GM19452 (cell line): ENCODE results near the gene PPP3CA.
A peak's percentile ranks its signal among the peaks of the same experiment; 100 is the strongest.

Source experiments
- ATAC-seq: cut with Tn5 transposase; IDR thresholded peaks from one replicate; pipeline ENCODE4 v1.9.1; 2021; ENCODE audit not compliant: unreplicated experiment

The PPP3CA gene

DNA sequence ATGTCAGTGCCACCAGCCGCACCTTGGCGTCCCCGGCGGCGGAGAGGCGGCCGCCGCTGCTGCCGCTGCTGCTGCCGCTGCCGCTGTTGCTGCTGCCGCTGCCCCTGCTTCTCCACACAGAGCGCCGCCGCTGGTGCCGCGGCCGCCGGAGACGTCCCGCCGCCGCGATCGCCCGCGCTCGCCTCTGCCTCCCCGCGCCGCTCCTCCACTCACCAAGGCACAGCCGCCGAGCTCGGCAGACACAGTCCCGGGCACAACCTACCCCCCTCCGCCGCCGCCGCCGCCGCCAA is at the start of gene PPP3CA:
Gene PPP3CA, minus strand, starts transcription at position 260 of the 290 bp plus-strand sequence.
- peak; percentile 12 for ATAC-seq

DNA sequence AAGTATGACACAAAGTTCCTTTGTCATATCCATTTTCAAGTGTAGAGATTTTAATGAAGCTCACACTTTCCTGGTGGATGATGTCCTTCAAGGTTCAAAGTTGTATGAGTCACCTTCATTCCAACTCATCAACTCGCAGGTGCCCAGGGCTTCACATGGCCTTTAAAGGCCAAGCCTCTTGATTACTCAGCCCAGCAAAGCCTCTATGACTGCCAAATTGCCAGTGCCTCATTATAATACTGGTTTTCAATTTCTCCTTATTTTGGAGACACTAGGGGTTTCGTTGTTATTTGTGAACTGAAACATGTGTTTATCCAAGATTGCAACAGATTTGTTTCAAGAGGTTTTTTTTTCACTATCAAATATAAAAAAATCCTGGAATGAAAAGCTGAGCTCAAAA is 45.9 kb upstream of the PPP3CA start:
- ATAC-seq: no peak

DNA sequence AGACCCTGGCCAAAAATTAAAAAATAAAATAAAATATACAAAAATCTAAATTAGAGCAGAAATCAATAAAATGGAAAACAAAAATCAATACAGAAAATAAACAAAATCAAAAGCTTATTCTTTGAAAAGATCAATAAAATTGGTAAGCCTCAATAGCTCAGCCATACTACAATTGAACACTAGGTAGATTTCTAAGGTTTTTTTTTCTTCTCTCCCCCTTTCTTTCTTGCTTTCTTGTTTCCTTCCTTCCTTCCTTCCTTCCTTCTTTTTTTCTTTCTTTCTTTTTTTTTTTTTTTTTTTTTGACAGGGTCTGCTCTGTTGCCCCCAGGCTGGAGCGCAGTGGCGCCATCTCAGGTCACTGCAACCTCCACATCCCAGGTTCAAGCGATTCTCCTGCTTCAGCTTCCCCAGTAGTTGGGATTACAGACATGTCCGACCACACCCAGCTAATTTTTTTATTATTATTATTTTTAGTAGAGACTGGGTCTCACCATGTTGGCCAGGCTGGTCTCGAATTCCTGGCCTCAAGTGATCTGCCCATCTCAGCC is 23.4 kb upstream of the PPP3CA start:
- ATAC-seq: no peak

DNA sequence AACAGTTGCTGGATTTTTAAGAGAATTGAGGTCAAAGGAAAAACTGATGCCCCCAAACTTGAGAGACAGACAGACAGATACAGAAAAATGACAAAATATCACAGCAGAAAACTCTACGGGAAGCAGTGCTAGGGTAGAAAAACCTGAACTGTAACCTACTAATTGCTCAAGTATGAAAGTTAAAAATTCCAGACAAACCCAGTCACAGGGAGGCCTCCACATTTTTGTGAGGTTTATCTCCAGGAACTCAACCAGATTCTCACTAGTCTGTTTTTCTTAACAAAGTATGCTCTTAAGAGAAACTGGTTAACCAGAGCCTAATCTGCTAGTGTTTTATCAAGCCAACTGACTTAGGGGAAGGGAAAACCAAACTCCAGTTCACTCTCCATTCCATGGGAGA is 19.9 kb upstream of the PPP3CA start:
- ATAC-seq: no peak

DNA sequence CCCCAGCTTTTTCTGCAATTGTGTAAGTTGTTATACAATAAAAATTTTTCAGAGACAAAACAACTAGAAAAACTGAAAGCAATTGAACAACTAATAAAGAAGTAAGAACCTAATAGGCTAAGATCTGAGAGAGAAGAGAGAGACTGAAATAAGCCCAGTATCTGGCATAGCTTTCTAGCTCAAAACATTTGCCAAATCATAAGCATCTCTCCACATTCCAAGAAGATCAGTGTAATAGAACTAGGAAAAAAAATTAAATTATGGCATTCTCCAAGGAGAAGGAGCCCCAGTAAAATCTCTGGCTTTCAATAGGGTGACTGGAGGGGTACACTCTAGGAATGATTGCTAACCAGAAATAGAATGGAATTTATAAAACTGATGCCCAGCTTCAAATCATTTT is 19.0 kb upstream of the PPP3CA start:
- ATAC-seq: no peak

DNA sequence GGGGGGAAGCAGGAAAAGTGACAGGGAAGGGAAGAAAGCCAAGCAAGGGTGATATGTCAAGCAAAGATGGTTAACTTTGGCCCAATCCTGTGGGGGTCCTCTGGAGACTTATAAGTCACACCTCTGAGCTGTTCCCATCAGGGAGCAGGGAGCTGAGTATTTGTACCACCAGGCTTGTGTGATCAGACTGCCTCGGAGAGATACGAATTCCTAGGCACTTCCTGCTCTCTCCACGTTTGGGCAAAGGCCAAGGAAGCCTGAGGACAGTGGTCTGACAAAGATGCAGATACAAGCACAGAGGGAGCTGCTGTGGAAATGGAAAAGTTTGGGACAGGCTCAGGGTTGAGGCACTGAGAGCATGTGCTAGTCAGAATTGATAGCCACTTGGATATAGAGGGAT is 10.4 kb upstream of the PPP3CA start:
- no peak for ATAC-seq

DNA sequence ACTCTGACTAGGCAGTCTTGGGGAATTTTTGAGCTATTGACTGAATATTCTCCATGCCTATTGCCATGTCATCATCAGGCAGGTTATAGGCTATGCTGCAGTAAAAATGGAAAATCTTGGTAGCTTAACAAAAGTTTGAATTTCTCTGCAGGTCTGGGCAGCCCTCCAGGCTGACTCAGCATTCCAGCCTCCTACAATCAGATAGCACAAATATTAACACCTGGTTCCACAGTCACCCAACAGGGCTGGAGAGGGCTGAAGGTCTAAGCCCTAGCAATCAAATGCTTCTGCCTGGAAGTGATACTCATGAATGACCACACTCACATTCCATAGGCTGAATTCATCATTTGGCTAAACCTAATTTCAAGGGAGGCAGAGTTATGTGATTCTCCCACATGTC is 9.6 kb upstream of the PPP3CA start:
- ATAC-seq: no peak

DNA sequence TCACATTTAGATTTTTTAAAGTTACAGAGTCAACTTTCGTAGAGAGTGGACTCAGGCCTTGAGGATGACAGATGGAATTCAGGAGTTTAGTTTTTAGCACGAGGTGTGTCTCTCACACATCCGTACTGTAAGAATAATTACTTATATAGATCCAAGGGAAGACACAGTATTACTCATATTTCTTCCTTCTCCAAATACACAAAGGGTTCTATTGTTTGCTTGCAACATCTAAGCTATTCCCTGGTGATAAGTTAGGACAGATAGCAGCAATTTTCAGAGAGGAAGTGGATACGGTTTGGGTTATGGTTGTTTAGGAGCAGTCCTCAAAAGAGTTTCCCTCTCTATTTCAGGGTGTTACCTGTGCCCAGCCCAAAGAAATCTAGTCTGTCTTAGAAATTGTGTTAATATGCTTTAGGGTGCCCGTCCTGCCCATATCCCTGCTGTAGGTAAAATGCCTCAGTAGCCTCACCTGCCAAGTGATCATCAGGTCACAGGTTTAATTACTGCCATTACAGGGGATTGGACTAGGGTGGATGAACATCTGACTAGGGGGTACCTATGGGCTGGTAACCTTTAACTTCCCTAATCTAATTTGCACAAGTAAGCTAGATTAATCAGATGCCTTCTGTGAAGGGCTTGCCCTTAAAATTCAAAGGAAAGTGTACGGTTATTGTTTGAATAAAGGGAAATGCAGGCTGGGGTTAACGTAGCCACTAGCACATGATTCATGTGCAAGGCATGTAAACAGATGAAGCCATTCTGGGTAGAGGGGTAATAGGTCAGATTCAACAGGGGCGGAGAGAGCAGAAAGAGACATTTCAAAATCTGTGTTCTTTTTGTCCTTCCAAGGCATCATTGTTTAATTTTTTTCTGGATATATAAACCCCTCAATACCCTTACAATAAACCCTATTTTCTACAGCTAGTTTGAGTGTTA is 8.7 kb upstream of the PPP3CA start:
- no peak for ATAC-seq

DNA sequence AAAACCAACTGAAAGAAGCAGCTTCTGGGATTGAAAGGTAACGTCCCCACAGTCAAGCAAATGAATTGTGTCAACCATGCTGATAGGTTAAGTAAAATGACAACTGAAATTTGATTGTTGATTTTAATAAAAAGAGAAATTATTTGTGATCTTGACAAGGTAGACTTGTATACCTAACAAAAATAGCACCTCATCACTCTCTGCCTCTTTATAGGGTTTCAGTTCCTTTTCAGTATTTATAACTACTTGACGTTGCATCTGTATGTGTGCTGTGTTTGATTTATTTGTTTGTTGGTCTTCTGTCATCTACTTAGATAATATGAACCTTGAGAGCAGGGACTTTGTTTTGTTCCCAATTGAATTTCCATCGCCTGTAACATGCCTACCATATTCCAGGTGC is 7.9 kb upstream of the PPP3CA start:
- peak; percentile 96 for ATAC-seq

DNA sequence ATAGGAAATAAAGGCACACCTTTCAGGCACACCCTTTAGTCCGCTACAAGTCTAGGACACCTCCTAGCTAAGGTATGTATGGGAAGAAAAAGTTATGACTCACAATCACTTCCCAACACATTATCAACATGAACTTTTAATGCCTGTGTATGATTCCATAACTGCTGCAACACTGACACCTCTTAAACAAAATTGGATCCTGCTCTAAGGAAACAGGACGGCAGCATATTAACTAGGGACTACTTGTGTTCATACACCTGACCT is 2.4 kb upstream of the PPP3CA start:
- ATAC-seq: no peak

DNA sequence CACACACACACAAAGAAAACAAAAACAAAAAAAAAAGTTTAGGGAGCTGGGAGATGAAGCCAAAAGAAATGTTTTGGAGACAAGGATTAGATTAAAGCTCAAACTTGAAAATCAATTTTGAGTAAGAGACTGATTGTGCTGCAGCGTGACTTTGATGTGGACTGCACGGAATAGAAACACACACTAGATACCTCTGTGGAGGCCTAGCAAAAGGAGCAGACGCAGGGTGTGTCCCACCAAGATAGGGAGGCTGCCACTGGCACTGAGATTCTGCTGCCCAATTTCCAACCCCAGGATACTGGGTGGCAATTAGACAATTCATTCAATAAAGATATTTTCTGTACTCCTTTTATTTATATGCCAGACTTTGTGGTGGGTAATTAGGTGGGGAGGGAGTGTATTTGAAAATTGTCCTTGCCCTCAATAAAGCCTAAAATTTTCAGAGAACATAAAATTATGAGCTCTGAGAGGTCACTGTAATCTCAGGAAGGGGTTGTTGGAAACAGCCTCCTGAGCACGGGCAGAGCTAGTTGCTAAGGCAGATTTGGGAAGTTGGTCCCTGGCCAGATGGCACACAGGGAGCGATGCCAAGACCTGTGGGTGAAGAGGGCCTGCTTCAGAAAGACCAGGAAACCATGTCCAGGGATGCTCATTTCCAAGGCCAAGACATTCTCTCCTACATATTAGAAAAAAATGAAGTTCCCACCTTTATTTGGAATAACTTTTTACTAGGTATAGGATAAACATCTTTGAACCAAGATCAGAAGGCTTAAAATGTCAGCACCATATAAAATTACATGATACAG is 1.9 kb upstream of the PPP3CA start:
- ATAC-seq: no peak

DNA sequence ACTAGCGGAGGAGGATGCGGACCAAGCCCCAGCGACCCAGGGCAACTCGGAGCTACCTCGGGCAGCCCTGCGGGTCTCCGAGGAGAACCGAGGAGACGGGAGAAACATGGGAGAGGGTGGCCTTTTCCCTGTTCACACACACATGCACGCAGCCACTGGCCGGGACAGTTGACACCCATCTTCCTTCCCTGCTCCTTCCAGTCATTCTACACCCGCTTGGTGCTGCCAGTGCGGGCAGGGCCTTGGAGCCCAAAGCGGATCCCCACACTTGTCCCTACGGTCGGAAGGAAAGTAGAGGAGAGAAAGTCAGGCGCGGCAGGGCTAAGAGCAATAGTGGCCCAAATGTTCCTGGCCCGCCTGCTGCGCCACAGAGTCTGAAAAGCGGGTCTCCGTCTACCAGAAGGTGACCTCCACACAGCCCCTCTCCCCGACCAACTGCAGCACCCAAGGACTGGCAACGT is 1.1 kb upstream of the PPP3CA start:
- ATAC-seq: no peak

DNA sequence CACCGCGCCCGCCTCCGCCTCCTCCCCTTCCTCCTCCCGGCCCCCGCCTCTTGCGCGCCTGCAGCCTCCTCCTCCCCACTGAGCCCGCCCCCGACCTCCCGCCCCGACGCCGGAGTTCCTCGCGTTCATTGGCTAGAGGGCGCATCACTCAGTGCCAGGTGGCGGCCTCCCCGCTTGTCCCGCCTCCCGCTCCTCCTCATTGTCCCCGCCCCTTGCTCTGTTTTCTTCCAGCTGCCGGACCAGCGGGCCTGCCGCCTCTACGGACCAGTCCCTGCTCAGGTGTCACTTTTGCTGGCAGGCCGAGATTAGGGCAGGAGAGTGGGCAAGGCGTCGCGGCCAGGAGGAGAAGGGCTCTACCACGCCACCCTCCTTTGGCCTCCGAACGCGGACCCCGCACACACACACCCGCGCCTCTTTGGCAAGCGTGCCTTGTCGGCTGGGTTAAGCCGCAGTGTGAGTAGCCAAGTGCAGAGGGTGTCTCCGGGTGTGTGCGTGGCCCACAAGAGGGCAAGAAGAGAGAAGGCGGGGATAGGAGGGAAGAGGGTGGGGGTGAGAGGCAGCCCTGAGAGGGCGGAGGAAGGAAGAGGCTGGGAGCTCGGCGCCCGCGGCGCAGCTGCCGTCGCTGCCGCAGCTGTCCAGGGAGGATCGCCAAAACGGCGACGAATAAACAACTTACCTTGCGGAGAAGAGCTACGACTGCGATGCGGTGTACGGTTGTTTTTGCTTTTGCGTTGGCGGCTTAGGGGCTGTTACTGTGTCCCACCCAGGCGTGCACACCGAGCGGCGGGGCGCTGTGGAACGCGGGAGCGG is 436 bp upstream of the PPP3CA start:
- ATAC-seq: peak; percentile 70

DNA sequence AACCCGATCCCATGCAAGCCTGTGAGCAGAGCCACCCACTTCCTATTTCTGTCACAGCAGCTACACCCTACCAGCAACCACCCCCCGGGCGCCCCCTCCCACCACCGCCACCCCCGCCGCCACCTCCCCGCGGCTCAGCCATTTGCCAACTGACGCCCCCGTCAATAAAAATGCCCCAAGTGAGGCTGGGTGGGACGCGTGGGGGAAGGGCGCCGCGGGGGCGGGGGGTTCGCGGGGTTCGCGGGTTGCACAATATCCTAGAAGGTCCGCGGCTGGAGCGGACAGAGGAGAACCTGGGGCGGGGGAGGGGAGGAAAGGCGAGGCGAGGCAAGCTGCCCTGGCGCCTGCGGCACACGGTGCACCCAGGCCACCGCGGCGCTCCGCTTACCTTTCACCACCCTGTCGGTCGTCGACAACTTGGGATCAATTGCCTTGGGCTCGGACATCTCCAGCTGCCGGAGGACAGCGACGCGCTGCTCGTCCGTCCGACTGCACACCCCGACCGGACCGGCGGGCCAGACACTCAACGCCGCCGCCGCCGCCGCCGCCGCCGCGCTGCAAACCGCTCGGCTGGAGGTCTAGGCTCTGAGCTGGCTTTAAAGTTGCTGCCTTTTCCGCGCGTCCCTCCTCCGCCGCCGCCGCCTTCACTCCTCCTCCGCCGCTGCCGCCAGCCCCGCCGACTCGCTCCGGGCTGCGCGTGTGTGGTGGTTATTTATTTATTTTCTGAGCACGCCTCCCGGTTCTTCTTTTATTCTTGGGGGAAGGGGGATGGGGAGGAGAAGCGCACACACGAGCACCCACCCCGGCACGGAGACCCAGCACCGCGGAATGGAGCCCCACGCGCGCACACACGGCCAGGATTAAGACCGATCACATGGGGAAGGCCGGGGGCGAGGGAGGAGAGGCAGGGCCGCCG is 717 bp downstream of the PPP3CA start:
- ATAC-seq: peak; percentile 2

DNA sequence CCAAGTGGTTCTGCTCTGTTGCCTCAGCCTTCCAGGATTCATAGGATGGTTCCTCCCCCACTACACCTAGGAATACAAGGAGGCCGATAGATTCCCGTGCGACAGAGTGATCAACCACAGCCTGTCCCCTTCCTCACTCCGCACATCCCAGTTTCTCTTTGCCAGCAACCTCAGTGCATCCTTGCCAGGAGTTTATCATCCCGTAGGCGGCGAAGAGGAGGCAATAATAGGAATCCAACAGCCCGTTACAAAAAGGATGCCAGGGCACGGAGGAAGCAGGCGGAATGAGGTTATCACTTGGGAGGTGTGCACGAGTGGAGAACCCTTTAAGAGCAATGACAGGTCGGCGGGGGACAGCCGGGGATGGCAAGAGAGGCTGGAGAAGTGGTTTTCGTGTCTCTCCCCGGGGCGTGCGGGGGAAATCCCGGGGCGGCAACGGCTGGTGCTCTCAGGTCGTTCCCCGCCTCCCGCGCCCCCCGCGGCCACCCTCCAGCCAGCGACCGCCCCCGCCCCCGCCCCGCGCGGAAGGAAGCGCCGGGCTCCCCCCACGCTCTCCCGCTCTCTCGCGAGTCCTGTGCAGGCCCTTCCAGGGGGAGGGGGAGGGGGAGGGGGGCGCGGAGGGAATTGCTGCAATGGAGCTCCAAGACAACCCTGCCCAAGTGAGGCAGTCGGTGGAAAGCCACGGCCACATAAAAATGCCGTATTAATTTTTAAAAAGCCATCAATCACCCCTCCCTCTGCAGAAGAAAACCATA is 1.6 kb downstream of the PPP3CA start:
- no peak for ATAC-seq

DNA sequence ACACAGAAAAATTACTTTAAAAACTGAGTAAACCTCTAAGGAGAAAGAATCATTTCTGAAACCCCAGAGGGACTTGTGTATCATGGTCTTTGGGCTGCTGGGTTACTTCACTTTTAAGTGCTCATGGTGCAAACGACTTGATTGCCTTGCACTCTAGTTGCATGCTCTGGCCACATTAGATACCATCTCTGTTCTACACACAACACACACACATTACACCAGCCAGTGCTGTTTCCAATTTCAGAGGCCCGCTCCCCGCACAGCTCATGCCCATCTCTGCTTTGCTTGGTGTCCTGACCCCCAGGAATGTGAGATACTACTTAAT is 2.1 kb downstream of the PPP3CA start:
- ATAC-seq: no peak

DNA sequence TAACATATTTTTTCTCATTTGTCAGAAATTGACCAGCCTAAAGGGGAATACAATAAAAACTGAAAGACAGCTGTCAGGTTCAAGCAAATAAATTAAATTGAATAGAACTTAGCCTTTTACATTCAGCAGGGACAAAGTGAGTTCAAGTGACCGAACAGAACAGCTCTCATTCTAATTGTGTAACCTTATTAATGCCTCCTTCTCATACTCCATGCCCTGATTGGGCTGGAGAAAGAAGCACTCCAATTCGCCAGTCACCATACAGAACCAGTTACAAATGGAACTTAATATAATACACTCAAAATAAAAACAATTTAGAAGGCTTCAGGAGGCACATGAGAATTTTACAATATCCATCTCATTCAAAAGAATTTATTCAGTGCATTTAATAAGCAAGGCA is 8.0 kb downstream of the PPP3CA start:
- ATAC-seq: no peak

DNA sequence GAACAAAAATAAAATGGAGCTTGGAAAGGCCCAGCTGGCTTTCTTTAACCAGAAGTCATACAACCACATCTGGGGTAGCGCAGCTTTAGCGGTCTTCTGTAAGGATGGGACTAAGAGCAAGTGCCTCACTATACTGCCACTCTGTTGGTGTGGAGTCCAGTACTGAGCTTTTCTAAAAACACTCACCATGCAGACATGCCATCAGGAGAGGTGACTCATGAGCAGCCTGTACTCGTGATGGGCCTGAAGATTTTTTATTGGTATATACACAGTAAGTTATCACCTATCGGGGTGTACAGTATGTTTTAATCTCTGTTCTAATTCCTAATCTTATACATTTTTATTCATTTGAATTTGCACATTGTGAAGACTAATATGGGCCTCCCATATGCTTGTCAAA is 9.6 kb downstream of the PPP3CA start:
- no peak for ATAC-seq

DNA sequence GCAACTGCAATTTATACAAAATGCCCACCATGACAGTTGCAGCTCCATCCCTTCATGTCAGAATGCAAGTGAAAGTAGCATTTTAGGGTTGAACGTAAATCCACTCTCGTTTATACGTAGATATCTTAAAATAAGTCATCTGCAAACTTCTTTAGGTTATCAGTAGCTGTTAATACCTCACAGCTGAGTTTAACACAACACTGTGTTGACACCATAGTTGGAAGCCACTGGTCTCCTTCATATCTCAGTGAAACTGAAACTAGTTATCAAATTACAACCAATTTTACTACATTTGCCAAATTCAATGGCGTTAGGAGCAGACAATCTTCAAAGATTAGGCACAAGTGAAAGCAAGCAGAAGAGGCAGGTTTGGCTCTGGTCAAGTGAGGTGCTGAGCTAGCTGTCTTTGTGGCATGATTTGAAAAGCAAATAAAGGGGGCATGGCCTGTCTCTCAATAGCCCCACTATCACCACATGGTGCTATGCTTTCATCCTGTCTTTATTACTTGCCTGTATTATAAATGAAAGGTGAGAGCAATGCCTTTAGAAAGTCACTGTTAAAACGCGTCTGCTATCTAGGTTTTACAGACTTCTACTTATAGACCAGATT is 12.3 kb downstream of the PPP3CA start:
- ATAC-seq: peak; percentile 59
